Activated CD8-positive, alpha-beta memory T cell treated with anti-CD3 and anti-CD28 coated beads for 4 hours (primary cell): ENCODE data around the gene TASOR2.

Source experiments
- DNase-seq, 2 donors: peaks; one replicate each; pipeline ENCODE4 v3.0.0-alpha.2; 2020; ENCODE audit warnings: low read depth in 2 of 2

The TASOR2 gene

DNA sequence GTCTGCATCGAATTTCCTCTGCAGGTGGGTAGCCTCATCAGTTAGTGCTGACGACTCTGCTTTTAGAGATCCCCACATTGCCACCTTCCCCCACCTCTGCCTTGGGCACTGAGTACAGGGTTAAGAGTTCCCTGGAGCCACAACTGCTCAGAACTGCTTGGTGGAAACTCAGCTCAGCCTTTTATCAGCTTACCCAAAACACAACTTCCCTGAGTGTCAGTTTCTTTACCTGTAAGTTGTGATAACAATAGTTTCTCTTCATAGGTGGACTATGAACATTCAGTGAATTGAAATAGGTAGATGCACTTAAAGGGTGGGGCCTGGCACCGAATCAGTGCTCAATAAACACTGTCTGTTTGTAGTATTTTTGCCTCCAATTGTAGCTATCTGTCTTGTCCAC lies 29.5 kb upstream of the TASOR2 start:
- DNase-seq: no peak

DNA sequence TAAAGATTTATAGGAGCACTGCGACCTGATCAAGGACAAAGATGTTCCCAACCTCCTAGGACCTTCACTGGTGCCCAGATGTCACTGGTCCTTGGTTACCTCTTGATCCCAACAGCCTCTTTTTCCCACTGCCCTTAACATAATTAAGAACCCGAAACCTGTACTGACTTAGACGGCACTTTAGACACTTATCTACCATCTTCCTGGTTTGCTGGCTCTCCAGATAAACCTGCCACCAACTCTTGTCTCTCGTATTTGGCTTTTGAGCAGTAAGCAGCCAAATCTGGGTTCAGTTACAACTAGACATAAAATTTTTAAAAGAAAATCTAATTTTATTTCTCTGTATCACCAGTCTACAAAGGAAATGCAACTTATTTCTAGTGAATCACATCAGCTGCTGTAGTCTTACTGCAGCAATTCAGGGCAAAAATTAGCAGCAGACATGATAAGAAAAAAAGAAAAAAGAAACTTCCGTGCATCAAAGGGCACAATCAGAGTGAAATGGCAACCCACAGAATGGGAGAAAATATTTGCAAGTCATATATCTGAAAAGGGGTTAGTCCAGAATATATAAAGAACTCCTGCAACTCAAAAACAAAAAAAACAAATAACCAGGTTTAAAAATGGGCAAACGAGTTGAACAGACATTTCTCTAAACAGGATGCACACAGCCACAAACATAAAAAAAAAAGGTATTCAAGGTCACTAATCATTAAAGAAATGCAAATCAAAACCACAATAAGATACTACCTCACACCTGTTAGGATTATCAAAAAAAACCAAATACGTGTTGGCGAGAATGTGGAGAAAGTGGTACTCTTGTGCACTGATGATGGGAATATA lies 27.7 kb upstream of the TASOR2 start:
- no peak for DNase-seq

GRCh38 chr10:5658871-5659618 lies 25.6 kb upstream of the TASOR2 start:
- no peak for DNase-seq

- no peak for DNase-seq
These were observed 24.7 kb upstream of the TASOR2 start for GRCh38 chr10:5659702-5660528.

GRCh38 chr10:5661043-5661442 lies 23.6 kb upstream of the TASOR2 start:
- no peak for DNase-seq

DNA sequence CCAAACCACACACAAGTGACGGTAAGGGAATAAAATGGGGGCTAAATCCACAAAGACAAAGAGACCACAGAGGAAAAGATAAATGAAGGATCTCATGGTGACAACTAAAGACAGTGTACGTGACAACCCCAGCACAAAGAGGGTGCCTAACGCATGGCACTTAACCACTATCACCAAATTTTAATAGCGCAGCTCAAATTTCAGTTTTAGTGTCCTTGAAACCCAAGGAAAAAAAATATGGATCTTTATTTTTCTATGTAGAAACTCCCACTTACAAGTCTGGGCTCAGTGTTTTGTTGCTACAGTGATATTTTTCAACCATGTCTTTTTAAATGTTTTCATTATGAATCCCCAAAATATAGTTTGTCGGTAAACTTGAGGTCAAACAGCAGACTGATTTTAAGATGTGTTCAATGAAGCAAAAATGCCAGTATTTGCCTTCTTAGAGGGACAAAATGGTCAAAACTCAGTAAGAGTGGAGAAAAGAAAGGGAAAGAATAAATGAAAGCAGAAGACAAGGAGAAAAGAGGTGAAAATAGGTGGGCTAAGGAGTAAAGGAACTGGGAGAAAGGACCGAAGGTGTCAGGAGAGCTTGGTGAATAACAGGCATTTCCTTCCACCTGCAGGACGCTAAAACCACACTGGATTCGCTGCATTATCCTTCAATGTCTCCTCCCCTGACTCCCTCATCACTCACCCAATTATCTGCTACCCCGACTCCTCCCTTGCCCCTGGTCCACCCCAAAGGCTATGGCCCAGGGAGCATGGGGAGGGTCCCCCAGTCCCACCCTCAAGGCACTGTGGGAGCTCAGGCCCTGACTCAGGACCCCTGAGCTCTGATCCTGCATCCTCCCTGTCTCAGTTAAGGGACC lies 21.7 kb upstream of the TASOR2 start:
- no peak for DNase-seq

- no peak for DNase-seq
These were observed 20.8 kb upstream of the TASOR2 start for GRCh38 chr10:5663692-5664427.

GRCh38 chr10:5665373-5666007 lies 19.1 kb upstream of the TASOR2 start:
- no peak for DNase-seq

GRCh38 chr10:5666008-5666840 lies 18.4 kb upstream of the TASOR2 start, which contains the start of gene ASB13:
Gene ASB13, minus strand, starts transcription at chr10:5666595. Its CDS starts 44 bp downstream, at chr10:5666551.
- DNase-seq: no peak

DNA sequence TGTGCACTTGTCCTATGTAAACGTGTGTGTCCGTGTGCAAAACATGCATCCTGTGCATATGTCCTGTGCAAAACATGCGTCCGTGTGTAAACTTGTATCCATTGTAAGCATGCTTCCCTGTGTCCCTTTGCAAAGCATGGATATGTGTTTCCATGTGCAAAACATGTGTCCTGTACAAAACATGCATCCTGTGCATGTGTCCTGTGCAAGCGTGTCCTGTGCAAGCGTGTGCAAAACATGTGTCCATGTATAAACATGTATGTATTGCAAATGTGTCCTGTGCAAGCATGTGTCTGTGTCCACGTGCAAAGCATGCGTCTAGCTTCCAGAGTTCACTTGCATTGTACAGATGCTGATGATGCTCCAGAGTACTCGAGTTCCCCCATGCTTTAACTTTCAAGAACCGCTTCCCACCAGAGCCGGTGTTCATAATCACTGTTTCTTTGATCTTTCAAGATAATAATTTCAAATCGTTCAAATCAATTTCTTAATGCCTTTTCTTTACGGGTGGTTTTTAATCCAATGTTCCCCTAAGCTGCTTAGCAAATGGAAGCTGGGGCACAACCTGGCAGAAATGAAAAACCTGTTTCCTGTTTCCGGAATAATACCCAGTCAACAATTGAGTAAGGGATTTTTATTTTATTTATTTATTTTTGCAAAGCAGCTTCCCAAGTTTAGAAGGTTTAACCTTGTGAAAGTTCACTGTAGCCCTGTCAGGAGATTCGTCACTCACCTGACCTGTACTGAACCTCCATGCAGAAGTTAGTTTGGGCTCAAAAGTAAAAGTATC lies 17.6 kb upstream of the TASOR2 start:
- no peak for DNase-seq

GRCh38 chr10:5668429-5668828 lies 16.2 kb upstream of the TASOR2 start:
- DNase-seq: no peak

DNA sequence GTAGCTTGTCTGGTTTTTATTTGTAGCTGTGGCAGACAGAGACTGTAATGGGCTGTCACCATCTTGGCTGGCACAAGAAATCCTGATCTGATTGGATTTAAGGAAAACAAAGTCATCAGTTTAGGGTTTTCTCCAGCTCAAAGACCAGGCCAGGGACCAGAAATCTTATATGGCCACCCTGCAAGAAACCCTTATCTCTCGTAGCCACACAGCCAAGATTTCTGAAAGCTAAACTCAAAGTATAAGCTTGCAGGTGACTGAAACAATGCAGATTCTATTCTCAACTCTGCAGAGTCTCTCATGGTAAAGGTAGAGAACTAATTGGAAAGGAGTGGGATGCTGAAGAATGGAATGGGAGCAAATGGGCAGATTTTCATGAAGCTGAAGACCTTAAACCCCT lies 15.0 kb upstream of the TASOR2 start:
- DNase-seq: no peak

- DNase-seq: no peak
These were observed 13.8 kb upstream of the TASOR2 start for GRCh38 chr10:5670662-5671375.

DNA sequence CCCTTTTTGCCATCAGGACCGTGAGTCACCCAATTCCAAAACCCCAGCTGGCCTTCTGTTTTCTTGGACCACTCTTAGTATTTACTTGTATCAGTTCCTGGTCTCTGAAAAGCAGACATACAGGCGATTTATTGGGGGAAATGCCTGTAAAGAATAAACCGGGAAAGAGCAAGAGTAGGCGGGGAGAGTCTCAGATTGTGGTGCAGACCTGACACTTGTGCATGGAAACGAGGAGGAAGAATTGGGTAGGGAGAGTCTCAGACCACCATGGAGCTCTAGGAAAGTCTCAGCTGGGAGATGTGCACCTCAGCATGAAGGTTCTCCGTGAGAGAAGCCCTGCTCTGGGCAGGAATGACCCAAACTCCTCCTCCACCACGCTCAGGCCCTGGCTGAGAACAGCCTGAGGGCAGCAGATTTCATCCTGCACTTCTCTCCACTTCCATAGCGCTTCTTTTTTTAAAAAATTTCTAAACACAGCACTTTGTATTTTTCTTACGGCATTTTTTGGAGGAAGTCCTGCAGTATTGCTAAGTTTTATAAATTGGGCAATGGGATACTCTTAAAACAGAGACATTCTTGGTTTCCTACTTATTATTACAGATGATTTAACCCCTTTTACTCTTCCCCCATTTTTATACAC lies 6.1 kb upstream of the TASOR2 start:
- DNase-seq: no peak

GRCh38 chr10:5679037-5679435 lies 5.6 kb upstream of the TASOR2 start:
- DNase-seq: no peak

- no peak for DNase-seq
These were observed 5.0 kb upstream of the TASOR2 start for GRCh38 chr10:5679606-5680005.

DNA sequence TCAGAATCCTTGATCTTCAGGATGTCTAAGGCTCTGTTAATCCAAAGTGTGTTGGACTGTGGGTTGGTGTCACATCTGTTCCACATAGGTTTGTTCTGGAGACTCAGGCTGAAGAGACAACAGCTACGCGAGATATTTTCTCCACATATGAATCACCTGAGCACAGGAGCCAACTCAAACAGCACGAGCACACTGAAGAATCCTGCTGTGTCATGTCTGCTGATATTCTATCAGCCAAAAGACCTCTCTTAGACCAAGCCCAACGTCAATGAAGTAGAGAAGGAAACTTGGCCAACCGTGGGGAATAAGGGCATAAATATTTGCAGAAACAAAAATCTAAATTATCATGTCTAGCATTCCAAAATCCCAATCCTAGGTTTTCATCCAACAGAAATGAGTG lies 2.7 kb upstream of the TASOR2 start:
- no peak for DNase-seq
